Brain microvascular endothelial cell (primary cell): ENCODE results near the gene NSD2.

Experiments
- DNase-seq: peaks from one replicate; pipeline ENCODE4 v3.0.0-alpha.2; 2020
- H3K27ac ChIP-seq: fragments of 250-450 bp; sonication (Bioruptor Pico); 2 replicates; pipeline ENCODE4 v1.5.1; 2020; ENCODE audit warnings: mild to moderate bottlenecking, moderate library complexity
- H3K27me3 ChIP-seq: fragments of 250-450 bp; sonication (Bioruptor Pico); replicated peaks from 2 replicates; pipeline ENCODE4 v1.5.1; 2020; ENCODE audit warnings: mild to moderate bottlenecking
- H3K36me3 ChIP-seq: fragments of 250-450 bp; sonication (Bioruptor Pico); replicated peaks from 2 replicates; pipeline ENCODE4 v1.5.1; 2020; ENCODE audit warnings: mild to moderate bottlenecking
- H3K4me3 ChIP-seq: 2 replicates; pipeline ENCODE4 v1.5.1; 2011; ENCODE audit warnings: low read depth, mild to moderate bottlenecking, control low read depth, low read length, moderate library complexity
- CTCF ChIP-seq: IDR thresholded peaks from 2 replicates; pipeline ENCODE4 v1.5.1; 2011; ENCODE audit warnings: low read depth, mild to moderate bottlenecking, moderate library complexity, low read length, control low read depth, inconsistent platforms; ENCODE audit errors: missing control alignments
- in situ Hi-C: cut with HindIII; loops from 2 replicates; pipeline ENCODE4 v1.10.0; 2017; ENCODE audit warnings: low sequenced_read_pairs, low pct_ligation_motif_present

Gene NSD2

GRCh38 chr4:1825326-1825725 lies 45.9 kb upstream of the NSD2 start:
- Histone ChIP-seq H3K36me3 (peaks cover 60% of the 10 kb centered on the region), H3K27me3 (no peaks in the 10 kb centered on the region), H3K4me3 (no peak overlapping the region), H3K27ac (no peak overlapping the region)
- in situ Hi-C loops: no loop called here
- TF ChIP-seq CTCF: no peak
- no peak for DNase-seq

- H3K4me3 ChIP-seq: no peak overlapping the region
- no peaks in the 10 kb centered on the region for H3K27me3 ChIP-seq
- H3K36me3 ChIP-seq: peaks cover 59% of the 10 kb centered on the region
- H3K27ac ChIP-seq: no peak overlapping the region
- no peak for TF ChIP-seq CTCF
- DNase-seq: no peak
- in situ Hi-C loops: no loop called here
Observed at GRCh38 chr4:1826531-1827350, 44.5 kb upstream of the NSD2 start.

- H3K27me3 ChIP-seq: no peaks in the 10 kb centered on the region
- no peak for DNase-seq
- peaks cover 57% of the 10 kb centered on the region for H3K36me3 ChIP-seq
- H3K27ac ChIP-seq: no peak overlapping the region
- in situ Hi-C loops: no loop called here
- H3K4me3 ChIP-seq: no peak overlapping the region
- TF ChIP-seq CTCF: no peak
Observed at GRCh38 chr4:1830234-1830633, 41.0 kb upstream of the NSD2 start.

- in situ Hi-C loops: no loop called here
- Histone ChIP-seq H3K27me3 (no peaks in the 10 kb centered on the region), H3K36me3 (peaks cover 55% of the 10 kb centered on the region), H3K27ac (no peak overlapping the region), H3K4me3 (no peak overlapping the region)
- no peak for TF ChIP-seq CTCF
- DNase-seq: no peak
Observed at GRCh38 chr4:1830642-1831228, 40.5 kb upstream of the NSD2 start.

GRCh38 chr4:1831331-1831730 lies 39.9 kb upstream of the NSD2 start:
- Histone ChIP-seq H3K4me3 (no peak overlapping the region), H3K27me3 (no peaks in the 10 kb centered on the region), H3K27ac (no peak overlapping the region), H3K36me3 (peaks cover 54% of the 10 kb centered on the region)
- in situ Hi-C loops: no loop called here
- DNase-seq: no peak
- TF ChIP-seq CTCF: no peak
